Endothelial cell of umbilical vein (primary cell): Measurements from ENCODE around the gene MOCOS.

Source experiments
- EZH2 ChIP-seq: IDR thresholded peaks from 2 replicates; pipeline ENCODE4 v1.6.1; 2012; ENCODE audit warnings: borderline replicate concordance, low read depth, mild to moderate bottlenecking, moderate library complexity, low read length, inconsistent platforms; ENCODE audit not compliant: severe bottlenecking
- GATA2 ChIP-seq: IDR thresholded peaks from 2 replicates; pipeline ENCODE4 v1.7.0; 2011; ENCODE audit warnings: low read depth, mild to moderate bottlenecking, moderate library complexity, mixed read lengths, low read length; ENCODE audit not compliant: insufficient read length, insufficient read depth
- MYC ChIP-seq: IDR thresholded peaks from one replicate; pipeline ENCODE4 v1.6.1; 2011; ENCODE audit warnings: mild to moderate bottlenecking, low read depth, low read length
- POLR2A ChIP-seq: IDR thresholded peaks from 2 replicates; pipeline ENCODE4 v1.6.1; 2012; ENCODE audit warnings: low read depth, mild to moderate bottlenecking, control low read depth, low read length
- POLR2AphosphoS5 ChIP-seq: IDR thresholded peaks from 2 replicates; pipeline ENCODE4 v1.6.1; 2012; ENCODE audit warnings: low read depth, mild to moderate bottlenecking, control low read depth, low read length, moderate library complexity; ENCODE audit not compliant: insufficient read depth
- TF ChIP-seq, protein P1 (sequence below), 2 donors: IDR thresholded peaks; 1 replicate in 1 of 2; 2 replicates in 1 of 2; pipeline ENCODE4 v1.5.1; 2011; ENCODE audit warnings: low read length in 2 of 2, mild to moderate bottlenecking in 2 of 2, moderate library complexity in 2 of 2, control low read depth in 1 of 2, inconsistent platforms in 1 of 2, low read depth in 1 of 2; ENCODE audit not compliant: insufficient read depth in 1 of 2; ENCODE audit errors: extremely low read depth in 1 of 2
- TF ChIP-seq, protein P2 (sequence below): IDR thresholded peaks from 2 replicates; pipeline ENCODE4 v1.6.1; 2011; ENCODE audit not compliant: insufficient read depth, insufficient read length

DNA sequence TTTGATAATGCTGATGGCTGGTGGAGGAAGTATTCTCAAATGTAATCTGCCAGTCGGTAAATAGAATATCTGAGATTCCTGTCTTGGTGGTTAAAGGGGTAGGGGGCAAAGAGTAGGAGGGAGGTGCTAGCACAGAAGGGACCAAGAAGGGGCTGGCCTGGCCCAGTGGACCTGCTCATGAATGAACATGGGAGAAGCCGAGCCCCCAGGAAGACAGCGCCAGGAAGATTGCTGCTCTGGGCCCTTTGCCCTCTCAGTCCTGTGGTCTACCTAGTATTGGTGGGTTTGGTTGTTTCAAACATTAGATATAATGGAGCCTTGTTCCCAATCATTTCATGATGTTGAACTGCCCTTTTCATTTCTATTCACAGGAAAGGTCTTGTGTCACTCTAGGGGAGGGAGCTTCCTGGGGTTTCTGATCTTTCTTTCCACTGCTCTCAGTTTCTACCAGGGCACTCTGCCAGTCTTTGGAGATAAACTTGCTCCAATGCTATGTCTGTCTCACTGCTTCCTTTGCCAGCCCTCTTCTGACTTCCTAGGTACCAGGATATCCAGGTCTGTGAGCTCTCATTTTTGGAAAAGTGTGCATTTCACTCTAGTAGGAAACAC is 5.3 kb upstream of the MOCOS start:
- TF ChIP-seq, protein P1, sequence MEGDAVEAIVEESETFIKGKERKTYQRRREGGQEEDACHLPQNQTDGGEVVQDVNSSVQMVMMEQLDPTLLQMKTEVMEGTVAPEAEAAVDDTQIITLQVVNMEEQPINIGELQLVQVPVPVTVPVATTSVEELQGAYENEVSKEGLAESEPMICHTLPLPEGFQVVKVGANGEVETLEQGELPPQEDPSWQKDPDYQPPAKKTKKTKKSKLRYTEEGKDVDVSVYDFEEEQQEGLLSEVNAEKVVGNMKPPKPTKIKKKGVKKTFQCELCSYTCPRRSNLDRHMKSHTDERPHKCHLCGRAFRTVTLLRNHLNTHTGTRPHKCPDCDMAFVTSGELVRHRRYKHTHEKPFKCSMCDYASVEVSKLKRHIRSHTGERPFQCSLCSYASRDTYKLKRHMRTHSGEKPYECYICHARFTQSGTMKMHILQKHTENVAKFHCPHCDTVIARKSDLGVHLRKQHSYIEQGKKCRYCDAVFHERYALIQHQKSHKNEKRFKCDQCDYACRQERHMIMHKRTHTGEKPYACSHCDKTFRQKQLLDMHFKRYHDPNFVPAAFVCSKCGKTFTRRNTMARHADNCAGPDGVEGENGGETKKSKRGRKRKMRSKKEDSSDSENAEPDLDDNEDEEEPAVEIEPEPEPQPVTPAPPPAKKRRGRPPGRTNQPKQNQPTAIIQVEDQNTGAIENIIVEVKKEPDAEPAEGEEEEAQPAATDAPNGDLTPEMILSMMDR (IDR thresholded peaks at IDR 0.05; ENCODE audit: extremely low read depth in 1 of 2, insufficient read depth in 1 of 2, low read depth in 1 of 2, low read length in 2 of 2) = no peak
- no peak for TF ChIP-seq EZH2
- no peak for TF ChIP-seq POLR2A
- TF ChIP-seq, protein P2, sequence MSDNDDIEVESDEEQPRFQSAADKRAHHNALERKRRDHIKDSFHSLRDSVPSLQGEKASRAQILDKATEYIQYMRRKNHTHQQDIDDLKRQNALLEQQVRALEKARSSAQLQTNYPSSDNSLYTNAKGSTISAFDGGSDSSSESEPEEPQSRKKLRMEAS = no peak
- no peak for TF ChIP-seq GATA2
- no peak for TF ChIP-seq MYC
- TF ChIP-seq POLR2AphosphoS5 = no peak
